Uterus (tissue), 2 donors: Measurements from ENCODE around the gene ARL3.

ENCODE experiments used
- POLR2A ChIP-seq, 2 donors: fragments of 450-650 bp; IDR thresholded peaks; one replicate each; pipeline ENCODE4 v1.6.1; 2016; ENCODE audit warnings: antibody characterized with exemption in 2 of 2, mild to moderate bottlenecking in 1 of 2, moderate library complexity in 1 of 2
- TF ChIP-seq, protein P1 (sequence below), 4 experiments: fragments of 200-600 bp in 2 of 4; fragments of 450-650 bp in 2 of 4; sonication (generic) in 2 of 4; IDR thresholded peaks; one replicate each; pipeline ENCODE4 v1.5.1; 2016 to 2019; ENCODE audit warnings: antibody characterized with exemption in 4 of 4, mild to moderate bottlenecking in 2 of 4, moderate library complexity in 1 of 4

DNA sequence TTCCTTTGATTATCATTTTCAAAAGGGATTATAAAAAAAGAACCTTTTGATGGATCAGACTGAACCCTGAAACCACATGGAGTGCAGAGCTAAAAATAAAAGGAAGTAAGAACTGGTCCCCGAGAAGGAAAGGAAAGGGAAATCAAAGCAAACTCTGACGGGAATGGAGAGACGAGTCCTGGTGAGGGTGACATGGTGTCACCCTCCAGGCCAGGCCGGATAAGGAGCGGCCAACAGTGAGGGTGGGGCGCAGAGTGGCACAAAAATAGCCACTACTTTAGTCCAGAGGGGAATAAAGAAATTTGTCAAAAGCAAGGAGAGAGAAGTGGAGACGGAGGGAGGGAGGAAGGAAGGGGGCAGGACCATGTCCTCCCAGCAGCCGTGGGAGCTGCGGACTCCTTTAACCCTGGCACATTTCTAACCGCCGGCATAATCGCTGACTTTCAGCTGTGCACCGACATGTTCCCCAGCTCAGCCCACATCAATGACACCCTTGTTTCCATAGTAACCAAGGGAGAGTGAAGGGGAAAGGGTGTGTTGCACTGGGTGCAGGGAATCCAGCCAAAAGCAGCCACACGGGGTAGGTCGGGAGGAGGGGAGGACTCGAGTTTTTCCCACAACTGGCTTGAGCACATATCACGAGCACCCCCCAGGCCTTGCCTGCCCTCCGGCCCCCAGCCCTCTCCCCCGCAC, 40.2 kb downstream of the ARL3 start:
- TF ChIP-seq, protein P1, sequence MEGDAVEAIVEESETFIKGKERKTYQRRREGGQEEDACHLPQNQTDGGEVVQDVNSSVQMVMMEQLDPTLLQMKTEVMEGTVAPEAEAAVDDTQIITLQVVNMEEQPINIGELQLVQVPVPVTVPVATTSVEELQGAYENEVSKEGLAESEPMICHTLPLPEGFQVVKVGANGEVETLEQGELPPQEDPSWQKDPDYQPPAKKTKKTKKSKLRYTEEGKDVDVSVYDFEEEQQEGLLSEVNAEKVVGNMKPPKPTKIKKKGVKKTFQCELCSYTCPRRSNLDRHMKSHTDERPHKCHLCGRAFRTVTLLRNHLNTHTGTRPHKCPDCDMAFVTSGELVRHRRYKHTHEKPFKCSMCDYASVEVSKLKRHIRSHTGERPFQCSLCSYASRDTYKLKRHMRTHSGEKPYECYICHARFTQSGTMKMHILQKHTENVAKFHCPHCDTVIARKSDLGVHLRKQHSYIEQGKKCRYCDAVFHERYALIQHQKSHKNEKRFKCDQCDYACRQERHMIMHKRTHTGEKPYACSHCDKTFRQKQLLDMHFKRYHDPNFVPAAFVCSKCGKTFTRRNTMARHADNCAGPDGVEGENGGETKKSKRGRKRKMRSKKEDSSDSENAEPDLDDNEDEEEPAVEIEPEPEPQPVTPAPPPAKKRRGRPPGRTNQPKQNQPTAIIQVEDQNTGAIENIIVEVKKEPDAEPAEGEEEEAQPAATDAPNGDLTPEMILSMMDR (IDR thresholded peaks at IDR 0.05) = no peak
- TF ChIP-seq POLR2A (IDR thresholded peaks at IDR 0.05) = no peak
